Fibroblast of the aortic adventitia (primary cell): ENCODE data around the gene KIF21A. TPM values are rescaled to one million over a fixed set of nuclear protein-coding genes. Genes with fewer than 3 reads are reported as not detected.

ENCODE experiments used
- DNase-seq: peaks from one replicate; pipeline ENCODE4 v3.0.0-alpha.2; 2010; ENCODE audit warnings: low read depth
- H3K4me3 ChIP-seq: 2 replicates; pipeline ENCODE4 v1.5.1; 2011; ENCODE audit warnings: low read depth, mild to moderate bottlenecking, control low read depth, low read length, moderate library complexity
- total RNA-seq: library from RNA; depleted of rRNA; stranded (reverse); fragments of >200 nt; gene quantifications from 2 replicates; pipeline ENCODE4 v1.2.3, GENCODE V29; 2012; ENCODE audit warnings: low replicate concordance
- TF ChIP-seq, protein P1 (sequence below): IDR thresholded peaks from 2 replicates; pipeline ENCODE4 v1.5.1; 2011; ENCODE audit warnings: mild to moderate bottlenecking, low read length, control low read depth, inconsistent platforms; ENCODE audit not compliant: insufficient read depth

The KIF21A gene, protein sequence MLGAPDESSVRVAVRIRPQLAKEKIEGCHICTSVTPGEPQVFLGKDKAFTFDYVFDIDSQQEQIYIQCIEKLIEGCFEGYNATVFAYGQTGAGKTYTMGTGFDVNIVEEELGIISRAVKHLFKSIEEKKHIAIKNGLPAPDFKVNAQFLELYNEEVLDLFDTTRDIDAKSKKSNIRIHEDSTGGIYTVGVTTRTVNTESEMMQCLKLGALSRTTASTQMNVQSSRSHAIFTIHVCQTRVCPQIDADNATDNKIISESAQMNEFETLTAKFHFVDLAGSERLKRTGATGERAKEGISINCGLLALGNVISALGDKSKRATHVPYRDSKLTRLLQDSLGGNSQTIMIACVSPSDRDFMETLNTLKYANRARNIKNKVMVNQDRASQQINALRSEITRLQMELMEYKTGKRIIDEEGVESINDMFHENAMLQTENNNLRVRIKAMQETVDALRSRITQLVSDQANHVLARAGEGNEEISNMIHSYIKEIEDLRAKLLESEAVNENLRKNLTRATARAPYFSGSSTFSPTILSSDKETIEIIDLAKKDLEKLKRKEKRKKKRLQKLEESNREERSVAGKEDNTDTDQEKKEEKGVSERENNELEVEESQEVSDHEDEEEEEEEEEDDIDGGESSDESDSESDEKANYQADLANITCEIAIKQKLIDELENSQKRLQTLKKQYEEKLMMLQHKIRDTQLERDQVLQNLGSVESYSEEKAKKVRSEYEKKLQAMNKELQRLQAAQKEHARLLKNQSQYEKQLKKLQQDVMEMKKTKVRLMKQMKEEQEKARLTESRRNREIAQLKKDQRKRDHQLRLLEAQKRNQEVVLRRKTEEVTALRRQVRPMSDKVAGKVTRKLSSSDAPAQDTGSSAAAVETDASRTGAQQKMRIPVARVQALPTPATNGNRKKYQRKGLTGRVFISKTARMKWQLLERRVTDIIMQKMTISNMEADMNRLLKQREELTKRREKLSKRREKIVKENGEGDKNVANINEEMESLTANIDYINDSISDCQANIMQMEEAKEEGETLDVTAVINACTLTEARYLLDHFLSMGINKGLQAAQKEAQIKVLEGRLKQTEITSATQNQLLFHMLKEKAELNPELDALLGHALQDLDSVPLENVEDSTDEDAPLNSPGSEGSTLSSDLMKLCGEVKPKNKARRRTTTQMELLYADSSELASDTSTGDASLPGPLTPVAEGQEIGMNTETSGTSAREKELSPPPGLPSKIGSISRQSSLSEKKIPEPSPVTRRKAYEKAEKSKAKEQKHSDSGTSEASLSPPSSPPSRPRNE (N-terminal part only)
- total RNA-seq, result 10.8 and 10.9 TPM in 2 replicates

DNA sequence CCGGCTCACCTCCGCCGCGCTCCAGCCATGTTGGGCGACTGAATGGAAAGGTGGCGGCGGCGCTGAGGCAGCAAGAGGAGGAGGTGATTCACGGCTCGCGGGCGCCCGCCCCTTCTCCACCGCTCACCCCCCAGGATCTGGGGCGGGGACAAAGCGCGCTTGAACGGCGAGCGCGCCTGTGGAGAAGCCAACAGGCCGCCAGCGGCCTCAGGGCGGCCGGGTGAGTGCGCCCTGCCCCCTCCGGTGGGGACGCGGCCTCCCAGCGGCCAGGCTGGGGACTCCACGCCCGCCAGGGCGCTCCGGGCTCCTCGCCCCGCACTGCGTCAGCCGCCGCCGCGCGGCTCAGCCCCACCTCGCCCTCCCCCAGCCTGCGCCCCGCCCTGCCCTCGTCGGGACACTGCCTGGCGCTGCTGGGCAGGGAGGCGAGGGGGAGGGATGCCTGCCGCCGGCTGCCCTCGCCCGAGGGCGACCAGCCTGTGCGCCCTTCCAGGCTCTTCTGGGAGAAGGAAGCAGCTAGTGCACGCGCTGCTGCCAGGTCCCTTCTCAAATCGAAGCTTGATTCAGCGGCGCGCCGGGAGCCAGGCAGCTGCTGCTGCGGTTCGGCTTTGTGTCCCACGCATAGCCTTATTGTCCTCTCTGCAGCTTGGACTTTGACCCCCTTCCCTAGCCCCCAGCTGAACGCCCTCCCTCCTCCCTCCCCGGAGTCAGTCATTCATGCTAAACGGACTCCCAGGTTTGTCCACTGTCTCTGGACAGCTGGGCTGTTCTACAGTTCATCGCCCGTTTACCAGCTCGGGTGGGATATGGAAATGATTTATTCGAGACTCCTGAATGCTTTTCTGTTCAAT is at the start of gene KIF21A:
KIF21A (minus strand) TSS at position 40 of the 848 bp plus-strand sequence. CDS start 150 bp downstream, outside the sequence.
- H3K4me3 ChIP-seq, result peak within 1 kb of the TSS; percentile 78
- TF ChIP-seq, protein P1, sequence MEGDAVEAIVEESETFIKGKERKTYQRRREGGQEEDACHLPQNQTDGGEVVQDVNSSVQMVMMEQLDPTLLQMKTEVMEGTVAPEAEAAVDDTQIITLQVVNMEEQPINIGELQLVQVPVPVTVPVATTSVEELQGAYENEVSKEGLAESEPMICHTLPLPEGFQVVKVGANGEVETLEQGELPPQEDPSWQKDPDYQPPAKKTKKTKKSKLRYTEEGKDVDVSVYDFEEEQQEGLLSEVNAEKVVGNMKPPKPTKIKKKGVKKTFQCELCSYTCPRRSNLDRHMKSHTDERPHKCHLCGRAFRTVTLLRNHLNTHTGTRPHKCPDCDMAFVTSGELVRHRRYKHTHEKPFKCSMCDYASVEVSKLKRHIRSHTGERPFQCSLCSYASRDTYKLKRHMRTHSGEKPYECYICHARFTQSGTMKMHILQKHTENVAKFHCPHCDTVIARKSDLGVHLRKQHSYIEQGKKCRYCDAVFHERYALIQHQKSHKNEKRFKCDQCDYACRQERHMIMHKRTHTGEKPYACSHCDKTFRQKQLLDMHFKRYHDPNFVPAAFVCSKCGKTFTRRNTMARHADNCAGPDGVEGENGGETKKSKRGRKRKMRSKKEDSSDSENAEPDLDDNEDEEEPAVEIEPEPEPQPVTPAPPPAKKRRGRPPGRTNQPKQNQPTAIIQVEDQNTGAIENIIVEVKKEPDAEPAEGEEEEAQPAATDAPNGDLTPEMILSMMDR, result peak; percentile 59
- DNase-seq, result peak; percentile 84

- no peak overlapping the region for H3K4me3 ChIP-seq
- TF ChIP-seq, protein P1, result no peak
- peak; percentile 84 for DNase-seq
Observed at GRCh38 chr12:39490500-39491282, 47.8 kb upstream of the KIF21A start.

DNA sequence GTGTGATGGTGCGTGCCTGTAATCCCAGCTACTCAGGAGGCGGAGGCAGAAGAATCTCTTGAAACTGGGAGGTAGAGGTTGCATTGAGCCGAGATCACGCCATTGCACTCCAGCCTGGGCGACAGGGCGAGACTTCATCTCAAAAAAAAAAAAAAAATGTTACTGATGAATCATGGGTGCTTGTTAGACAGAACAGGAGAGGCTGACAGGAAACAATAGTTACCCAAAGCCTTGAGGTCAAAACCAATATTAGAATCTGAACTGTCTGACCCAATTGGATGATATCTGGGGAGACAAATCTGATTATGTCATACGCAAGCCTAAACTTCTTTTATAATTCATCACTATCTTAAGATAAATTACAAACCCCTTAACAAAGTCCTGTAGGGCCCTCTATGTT is 40.7 kb upstream of the KIF21A start:
- DNase-seq, result no peak
- TF ChIP-seq, protein P1, result no peak

GRCh38 chr12:39483042-39483441 is 40.1 kb upstream of the KIF21A start:
- TF ChIP-seq, protein P1, result no peak
- no peak overlapping the region for H3K4me3 ChIP-seq
- DNase-seq, result no peak

More for the DNA sequence above, 40.7 kb upstream of the KIF21A start:
- no peak overlapping the region for H3K4me3 ChIP-seq

- H3K4me3 ChIP-seq, result no peak overlapping the region
- no peak for DNase-seq
- TF ChIP-seq, protein P1, result no peak
Observed at GRCh38 chr12:39476894-39477293, 34.0 kb upstream of the KIF21A start.
